Measurements from ENCODE around the gene PEG3.
"Not testable (repeated sequence)": the region's sequence is repeated elsewhere in the genome, so short reads cannot be mapped to it uniquely, and the experiment has no call there.

PEG3 gene

GRCh38 chr19:56840451-56841192, at the start of gene PEG3, which contains the start of gene ZIM2:
TSS of gene PEG3 (minus strand) at chr19:56840726. CDS start at chr19:56824655, 16,071 bp downstream.
TSS of gene ZIM2 (minus strand) at chr19:56840726. CDS start at chr19:56824277, 16,449 bp downstream.
- peak; percentile 84 to 96 (median 92) for DNase-seq
- intact Hi-C loops (cut with DNase I) = no loop called here

- no peak for DNase-seq
- intact Hi-C loops (cut with DNase I) = no loop called here
Measured at GRCh38 chr19:56885173-56885985, 44.9 kb upstream of the PEG3 start.

DNA sequence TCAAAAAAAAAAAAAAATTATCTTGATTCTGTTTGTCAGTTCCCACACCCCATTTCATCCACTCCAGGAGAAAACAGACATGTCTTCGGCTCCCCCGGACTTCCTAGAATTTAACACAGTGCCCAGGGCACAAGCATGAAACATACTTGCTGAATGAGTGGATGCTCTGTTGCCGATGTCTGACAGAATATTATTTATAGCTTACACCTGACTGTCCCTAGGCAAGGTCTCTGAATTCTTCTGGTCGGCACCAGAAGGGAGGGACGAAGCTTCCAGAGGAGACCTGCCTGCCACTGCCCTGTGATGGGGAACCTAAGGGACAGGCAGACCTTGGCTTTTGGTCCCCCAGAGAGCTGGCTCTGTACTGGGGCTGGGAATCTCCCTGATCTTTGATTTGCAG, 43.9 kb upstream of the PEG3 start:
- intact Hi-C loops (cut with DNase I) = no loop called here
- no peak for DNase-seq

DNA sequence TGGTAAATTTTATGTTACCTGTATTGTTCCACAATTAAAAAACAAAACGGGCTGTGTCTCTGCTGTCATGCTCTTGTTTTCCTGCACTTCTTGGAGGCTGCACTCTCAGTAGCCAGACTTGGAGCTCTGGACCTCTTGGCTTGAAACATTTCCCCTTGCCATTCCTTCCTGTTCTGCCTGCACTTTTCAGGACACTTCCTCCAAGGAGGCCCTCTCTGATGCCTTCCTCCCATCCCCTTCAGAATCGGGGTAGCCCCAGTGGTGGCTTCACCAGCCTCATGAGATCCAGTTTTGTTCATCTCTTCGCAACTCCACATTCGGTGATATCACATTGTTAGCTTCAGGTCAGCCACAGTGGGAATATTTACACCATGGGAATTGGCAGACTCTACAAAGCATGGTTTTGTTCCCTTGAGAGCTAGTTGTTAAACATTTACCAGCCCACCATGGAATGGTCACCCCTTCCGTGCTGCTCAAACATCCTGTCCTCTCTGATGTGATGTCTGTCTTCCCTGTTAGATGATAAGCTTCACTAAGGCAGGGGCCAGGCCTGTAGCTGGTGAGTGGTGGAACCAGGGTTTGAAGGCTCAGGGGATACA, 40.2 kb upstream of the PEG3 start:
- DNase-seq = no peak
- intact Hi-C loops (cut with DNase I) = no loop called here

- DNase-seq = no peak
- intact Hi-C loops (cut with DNase I) = no loop called here
Measured at GRCh38 chr19:56877069-56877715, 36.7 kb upstream of the PEG3 start.

GRCh38 chr19:56875717-56876116, 35.2 kb upstream of the PEG3 start:
- intact Hi-C loops (cut with DNase I) = no loop called here
- no peak for DNase-seq

DNA sequence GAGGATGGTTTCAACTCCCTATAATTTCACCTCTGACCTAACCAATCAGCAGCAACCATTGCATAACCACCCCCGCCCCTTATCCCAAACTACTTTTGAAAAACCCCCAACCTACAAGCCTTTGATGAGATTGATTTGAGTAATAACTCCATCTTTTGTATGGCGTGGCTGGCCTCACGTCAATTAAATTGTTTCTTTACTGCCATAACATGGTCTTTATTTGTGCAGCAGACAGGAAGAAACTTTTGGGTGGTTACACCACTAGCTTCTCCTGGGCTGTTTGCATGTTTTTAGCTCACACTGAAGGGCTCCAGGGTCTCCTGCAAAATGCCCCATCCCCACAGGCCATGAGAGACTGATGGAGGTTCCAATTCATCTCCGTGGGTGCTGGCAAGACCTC, 34.0 kb upstream of the PEG3 start:
- intact Hi-C loops (cut with DNase I) = no loop called here
- no peak for DNase-seq

GRCh38 chr19:56873493-56873892, 33.0 kb upstream of the PEG3 start:
- intact Hi-C loops (cut with DNase I) = no loop called here
- DNase-seq = peak in 1 of 42 donors; percentile 12

- intact Hi-C loops (cut with DNase I) = no loop called here
- no peak for DNase-seq
Measured at GRCh38 chr19:56869886-56870285, 29.4 kb upstream of the PEG3 start.

DNA sequence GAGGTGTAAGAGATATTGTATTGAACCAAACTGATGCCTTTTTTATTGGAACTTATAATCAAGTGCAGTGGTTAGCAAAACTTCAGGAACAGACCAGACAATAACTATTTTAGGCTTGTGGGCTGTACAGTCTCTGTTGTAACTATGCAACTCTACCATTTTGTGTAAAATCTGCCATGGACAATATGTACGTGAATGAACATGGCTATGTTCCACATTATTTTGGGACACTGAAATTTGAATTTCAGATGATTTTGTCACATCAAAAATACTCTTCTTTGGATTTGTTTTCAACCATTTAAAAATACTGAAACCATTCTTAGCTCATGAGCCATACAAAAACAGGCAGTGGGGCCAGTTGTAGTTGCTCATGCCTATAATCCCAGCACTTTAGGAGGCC, 27.9 kb upstream of the PEG3 start:
- intact Hi-C loops (cut with DNase I) = no loop called here
- no peak for DNase-seq

DNA sequence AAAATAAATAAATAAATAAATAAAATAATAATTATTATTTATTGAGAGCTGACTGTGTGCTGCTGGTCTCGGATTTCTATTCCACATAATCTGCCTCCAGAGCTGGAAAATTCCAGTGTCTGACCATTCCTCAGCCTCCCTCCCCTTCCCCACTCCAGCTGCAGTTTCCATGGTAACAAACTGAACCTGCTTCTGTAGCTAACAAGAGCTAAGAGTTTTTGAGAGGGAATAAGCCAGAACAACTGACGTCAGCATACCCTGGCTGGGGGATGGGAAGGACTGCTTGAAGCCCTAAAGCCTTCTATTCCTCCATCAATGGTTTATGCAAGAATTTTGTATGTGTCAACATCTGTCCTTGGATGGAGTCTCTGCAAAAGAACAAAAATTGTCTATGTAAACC, 26.0 kb upstream of the PEG3 start:
- intact Hi-C loops (cut with DNase I) = no loop called here
- DNase-seq = peak in 37 of 42 donors; percentile 14 to 71 (median 41)

GRCh38 chr19:56864443-56865125, 24.1 kb upstream of the PEG3 start:
- DNase-seq = no peak
- intact Hi-C loops (cut with DNase I) = no loop called here

GRCh38 chr19:56862741-56863140, 22.2 kb upstream of the PEG3 start:
- intact Hi-C loops (cut with DNase I) = no loop called here
- no peak for DNase-seq

- intact Hi-C loops (cut with DNase I); DNase-seq: not testable (repeated sequence)
Measured at GRCh38 chr19:56860409-56860808, 19.9 kb upstream of the PEG3 start.

GRCh38 chr19:56858026-56858425, 17.5 kb upstream of the PEG3 start:
- DNase-seq = no peak
- intact Hi-C loops (cut with DNase I) = no loop called here

DNA sequence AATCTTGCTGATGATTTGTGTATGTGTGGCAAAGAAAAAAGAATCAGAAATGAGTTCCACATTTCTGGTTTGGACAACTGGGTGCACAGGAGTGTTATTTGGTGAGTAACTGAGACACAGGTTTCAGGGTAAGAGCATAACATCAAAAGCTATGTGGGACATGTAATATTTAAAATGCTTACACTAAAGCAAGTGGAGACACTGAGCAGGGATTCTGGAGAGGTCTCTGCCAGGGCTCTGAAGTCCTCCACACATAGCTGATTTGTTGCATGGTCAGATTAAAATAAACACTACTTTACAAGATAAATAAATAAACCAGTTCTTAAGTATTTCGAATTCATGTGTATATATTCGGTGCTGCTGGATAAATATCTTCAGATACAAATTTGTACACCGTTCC, 16.3 kb upstream of the PEG3 start:
- intact Hi-C loops (cut with DNase I) = no loop called here

DNA sequence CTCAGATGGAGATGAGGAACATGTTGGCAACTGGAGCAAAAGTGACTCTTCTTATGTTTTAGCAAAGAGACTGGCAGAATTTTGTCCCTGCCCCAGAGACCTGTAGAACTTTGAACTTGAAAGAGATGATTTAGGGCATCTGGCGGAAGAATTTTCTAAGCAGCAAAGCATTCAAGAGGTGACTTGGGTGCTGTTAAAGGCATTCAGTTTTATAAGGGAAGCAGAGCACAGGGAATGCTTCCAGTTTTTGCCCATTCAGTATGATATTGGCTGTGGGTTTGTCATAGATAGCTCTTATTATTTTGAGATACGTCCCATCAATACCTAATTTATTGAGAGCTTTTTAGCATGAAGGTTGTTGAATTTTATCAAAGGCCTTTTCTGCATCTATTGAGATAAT, 11.8 kb upstream of the PEG3 start:
- intact Hi-C loops (cut with DNase I); DNase-seq: not testable (repeated sequence)

More for the DNA sequence above, 16.3 kb upstream of the PEG3 start:
- no peak for DNase-seq

DNA sequence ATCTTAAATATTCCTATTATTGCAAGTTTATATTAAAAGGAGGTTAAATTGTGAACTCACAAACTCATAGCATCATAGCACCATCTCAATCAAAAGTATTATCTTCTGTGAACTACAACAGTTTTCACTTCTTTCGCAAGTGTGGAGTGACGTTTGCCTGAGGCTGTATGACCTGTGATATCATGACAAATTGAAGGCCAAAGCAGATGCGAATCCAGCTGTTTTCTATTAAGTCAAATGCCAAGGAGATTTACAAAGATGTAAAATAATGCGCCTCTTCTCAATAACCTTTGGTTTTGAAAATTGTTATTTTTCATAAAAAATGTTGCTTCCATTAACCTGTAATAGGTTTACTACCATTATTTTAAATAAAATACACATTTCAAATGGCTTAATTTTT, 7.6 kb upstream of the PEG3 start:
- DNase-seq = no peak
- intact Hi-C loops (cut with DNase I) = no loop called here

- peak in 3 of 42 donors; percentile 27 to 49 (median 29) for DNase-seq
- intact Hi-C loops (cut with DNase I) = no loop called here
Measured at GRCh38 chr19:56842412-56842811, 1.9 kb upstream of the PEG3 start.
